OCI-LY3 (cell line): Measurements from ENCODE around the gene CXCL6.

ENCODE experiments used
- CTCF ChIP-seq: fragments of 200-600, 300-600 bp; sonication (generic); IDR thresholded peaks from 2 replicates; pipeline ENCODE4 v1.5.1; 2014; ENCODE audit warnings: antibody characterized with exemption, low read length, low read depth
- EZH2phosphoT487 ChIP-seq: fragments of 200-600 bp; shearing (Covaris generic); IDR thresholded peaks from 2 replicates; pipeline ENCODE4 v1.6.1; 2018; ENCODE audit warnings: antibody characterized with exemption, mixed run types, low read depth

GRCh38 chr4:73860181-73860580, 23.7 kb downstream of the CXCL6 start:
- TF ChIP-seq CTCF (no peak), EZH2phosphoT487 (no peak)
